DOHH2 (cell line): Measurements from ENCODE around the gene ORC4.
"Not testable (repeated sequence)": the region's sequence is repeated elsewhere in the genome, so short reads cannot be mapped to it uniquely, and the experiment has no call there.

Source experiments
- H3F3A ChIP-seq: fragments of 200-600 bp; sonication (generic), shearing (Covaris generic); 2 replicates; pipeline ENCODE4 v1.6.0; 2016; ENCODE audit warnings: antibody characterized with exemption, mild to moderate bottlenecking; ENCODE audit not compliant: control insufficient read depth, insufficient read depth
- H3K27ac ChIP-seq: fragments of 200-600 bp; sonication (generic); 2 replicates; pipeline ENCODE4 v1.5.1; 2014; ENCODE audit warnings: low read depth, mild to moderate bottlenecking, low read length, moderate library complexity
- H3K27me3 ChIP-seq: fragments of 200-600 bp; sonication (generic); 2 replicates; pipeline ENCODE4 v1.6.1; 2014; ENCODE audit warnings: mild to moderate bottlenecking, low read length, mixed read lengths; ENCODE audit not compliant: control insufficient read depth
- H3K36me3 ChIP-seq: fragments of 200-600 bp; sonication (generic); 2 replicates; pipeline ENCODE4 v1.6.1; 2014; ENCODE audit warnings: mild to moderate bottlenecking, low read length, moderate library complexity, mixed read lengths; ENCODE audit not compliant: control insufficient read depth
- H3K4me1 ChIP-seq: fragments of 200-600 bp; sonication (generic); 2 replicates; pipeline ENCODE4 v1.6.1; 2014; ENCODE audit warnings: mild to moderate bottlenecking, low read length, mixed read lengths; ENCODE audit not compliant: control insufficient read depth
- H3K4me2 ChIP-seq: fragments of 200-600 bp; sonication (generic); 2 replicates; pipeline ENCODE4 v1.6.0; 2014; ENCODE audit warnings: mild to moderate bottlenecking, low read length, moderate library complexity
- H3K4me3 ChIP-seq: fragments of 200-600 bp; sonication (generic); 2 replicates; pipeline ENCODE4 v1.5.1; 2014; ENCODE audit warnings: mild to moderate bottlenecking, low read length, mixed read lengths
- H3K79me2 ChIP-seq: fragments of 200-600 bp; sonication (generic); 2 replicates; pipeline ENCODE4 v1.6.1; 2014; ENCODE audit warnings: mild to moderate bottlenecking, low read length, mixed read lengths; ENCODE audit not compliant: control insufficient read depth
- H3K9me2 ChIP-seq: fragments of 200-600 bp; sonication (generic); replicated peaks from 2 replicates; pipeline ENCODE4 v1.6.1; 2014; ENCODE audit warnings: mild to moderate bottlenecking, low read length, mixed read lengths; ENCODE audit not compliant: control insufficient read depth
- H3K9me3 ChIP-seq: fragments of 200-600 bp; sonication (generic); 2 replicates; pipeline ENCODE4 v1.6.1; 2014; ENCODE audit warnings: antibody characterized with exemption, low read length, mixed read lengths; ENCODE audit not compliant: control insufficient read depth, insufficient read depth
- H4K20me1 ChIP-seq: fragments of 200-600 bp; sonication (generic); 2 replicates; pipeline ENCODE4 v1.6.0; 2014; ENCODE audit warnings: low read depth, mild to moderate bottlenecking, antibody characterized with exemption, low read length, moderate library complexity; ENCODE audit not compliant: control insufficient read depth, insufficient read depth
- CTCF ChIP-seq: fragments of 200-600 bp; sonication (generic); IDR thresholded peaks from one replicate; pipeline ENCODE4 v1.5.1; 2014; ENCODE audit warnings: antibody characterized with exemption, mild to moderate bottlenecking, low read depth, low read length; ENCODE audit not compliant: poor library complexity, severe bottlenecking
- EZH2phosphoT487 ChIP-seq: fragments of 200-600 bp; sonication (generic); IDR thresholded peaks from 2 replicates; pipeline ENCODE4 v1.6.1; 2017; ENCODE audit warnings: borderline replicate concordance, mild to moderate bottlenecking, antibody characterized with exemption, low read length, moderate library complexity, mixed read lengths

ORC4 gene

GRCh38 chr2:148021059-148021861 lies 723 bp upstream of the ORC4 start, which contains the start of gene MBD5:
MBD5 (plus strand) TSS chr2:148021091.
- H3K9me3 ChIP-seq, result no peaks in the 10 kb centered on the region
- H3K79me2 ChIP-seq, result peaks cover 87% of the 10 kb centered on the region
- no peaks in the 10 kb centered on the region for H4K20me1 ChIP-seq
- peak within 1 kb of the TSS; percentile 80 for H3K4me2 ChIP-seq
- TF ChIP-seq EZH2phosphoT487 (no peak), CTCF (no peak)
- H3K36me3 ChIP-seq, result no peaks in the 10 kb centered on the region
- H3K4me1 ChIP-seq, result peaks cover 27% of the 10 kb centered on the region
- no peaks in the 10 kb centered on the region for H3K27me3 ChIP-seq
- H3F3A ChIP-seq, result no peaks in the 10 kb centered on the region
- no peaks in the 10 kb centered on the region for H3K9me2 ChIP-seq
- H3K27ac ChIP-seq, result peak within 1 kb of the TSS; percentile 68
- H3K4me3 ChIP-seq, result peak within 1 kb of the TSS; percentile 99

- no peak for TF ChIP-seq CTCF
- no peak for TF ChIP-seq EZH2phosphoT487
- Histone ChIP-seq H3F3A (no peaks in the 10 kb centered on the region), H3K4me3 (no peak overlapping the region), H3K4me2 (no peak overlapping the region), H3K27ac (no peak overlapping the region), H3K9me2 (no peaks in the 10 kb centered on the region), H3K4me1 (peaks cover 8% of the 10 kb centered on the region; the same call in 1 of the 2 replicates), H3K9me3 (peaks cover 6% of the 10 kb centered on the region; the same call in 1 of the 2 replicates), H3K36me3 (peaks cover 5% of the 10 kb centered on the region; the same call in 1 of the 2 replicates), H3K27me3 (no peaks in the 10 kb centered on the region), H3K79me2 (peaks cover 98% of the 10 kb centered on the region), H4K20me1 (no peaks in the 10 kb centered on the region)
These were observed 5.9 kb downstream of the ORC4 start for GRCh38 chr2:148014616-148015015.

- Histone ChIP-seq H3K4me2 (no peak overlapping the region), H3K36me3 (peaks cover 5% of the 10 kb centered on the region; the same call in 1 of the 2 replicates), H3K4me1 (0 out of 2 replicates have a peak, but pooled peaks cover 4% of the 10 kb centered on the region), H3K9me2 (no peaks in the 10 kb centered on the region), H3K27ac (no peak overlapping the region), H4K20me1 (no peaks in the 10 kb centered on the region), H3K4me3 (no peak overlapping the region), H3K27me3 (no peaks in the 10 kb centered on the region), H3K9me3 (peaks cover 6% of the 10 kb centered on the region; the same call in 1 of the 2 replicates), H3F3A (no peaks in the 10 kb centered on the region), H3K79me2 (peaks cover 98% of the 10 kb centered on the region)
- no peak for TF ChIP-seq EZH2phosphoT487
- no peak for TF ChIP-seq CTCF
These were observed 6.7 kb downstream of the ORC4 start for GRCh38 chr2:148013876-148014275.

- not testable (repeated sequence) for H4K20me1 ChIP-seq, H3K4me1 ChIP-seq, H3F3A ChIP-seq, H3K9me3 ChIP-seq, H3K4me3 ChIP-seq, H3K27ac ChIP-seq, H3K36me3 ChIP-seq, H3K4me2 ChIP-seq, H3K27me3 ChIP-seq, H3K9me2 ChIP-seq
- H3K79me2 ChIP-seq, result peaks cover 91% of the 10 kb centered on the region
These were observed 12.1 kb downstream of the ORC4 start for GRCh38 chr2:148008411-148008810.
